Fibroblast of lung (primary cell): ENCODE measurements around the gene EXTL1. TPM values are rescaled to one million over a fixed set of nuclear protein-coding genes. Genes with fewer than 3 reads are reported as not detected.

Source experiments
- DNase-seq, 2 donors: peaks; one replicate each; pipeline versions ENCODE4 v3.0.0 to v3.0.0-alpha.2; 2010; ENCODE audit warnings: low read depth in 2 of 2
- H2AFZ ChIP-seq: 2 replicates; pipeline ENCODE4 v1.5.1; 2012; ENCODE audit warnings: low read length, control low read depth, inconsistent platforms
- H3K27ac ChIP-seq: 2 replicates; pipeline ENCODE4 v1.5.1; 2011; ENCODE audit warnings: low read length, control low read depth; ENCODE audit not compliant: insufficient read depth
- H3K27me3 ChIP-seq: 2 replicates; pipeline ENCODE4 v1.5.1; 2011; ENCODE audit warnings: mild to moderate bottlenecking, low read length; ENCODE audit not compliant: control insufficient read depth, insufficient read depth
- H3K36me3 ChIP-seq: 2 replicates; pipeline ENCODE4 v1.5.1; 2011; ENCODE audit warnings: low read length; ENCODE audit not compliant: control insufficient read depth, insufficient read depth
- H3K4me1 ChIP-seq: 2 replicates; pipeline ENCODE4 v1.5.1; 2011; ENCODE audit warnings: low read length; ENCODE audit not compliant: control insufficient read depth, insufficient read depth; ENCODE audit errors: extremely low read depth
- H3K4me2 ChIP-seq: 2 replicates; pipeline ENCODE4 v1.5.1; 2011; ENCODE audit warnings: low read length, control low read depth; ENCODE audit not compliant: insufficient read depth; ENCODE audit errors: extremely low read depth
- H3K4me3 ChIP-seq, 4 experiments: fragments of 200-600 bp in 1 of 4; sonication (generic) in 1 of 4; replicated peaks in 1 of 4; 2 replicates each; pipeline ENCODE4 v1.5.1; 2011 to 2016; ENCODE audit warnings: low read length in 4 of 4, low read depth in 3 of 4, mild to moderate bottlenecking in 3 of 4, control low read depth in 2 of 4, inconsistent platforms in 1 of 4, mixed read lengths in 1 of 4; ENCODE audit not compliant: insufficient read depth in 1 of 4; ENCODE audit errors: control extremely low read depth in 1 of 4
- H3K79me2 ChIP-seq: 2 replicates; pipeline ENCODE4 v1.5.1; 2012; ENCODE audit warnings: mild to moderate bottlenecking, low read length, inconsistent platforms; ENCODE audit not compliant: control insufficient read depth, insufficient read depth
- H3K9ac ChIP-seq: 2 replicates; pipeline ENCODE4 v1.5.1; 2011; ENCODE audit warnings: mild to moderate bottlenecking, low read length, control low read depth; ENCODE audit not compliant: insufficient read depth
- H3K9me3 ChIP-seq: 2 replicates; pipeline ENCODE4 v1.5.1; 2012; ENCODE audit warnings: low read depth, low read length; ENCODE audit not compliant: control insufficient read depth, insufficient read depth
- H4K20me1 ChIP-seq: 2 replicates; pipeline ENCODE4 v1.5.1; 2011; ENCODE audit warnings: low read length; ENCODE audit not compliant: control insufficient read depth, insufficient read depth; ENCODE audit errors: extremely low read depth
- CTCF ChIP-seq, 2 donors: IDR thresholded peaks in 1 of 2; conservative IDR thresholded peaks in 1 of 2; 1 replicate in 1 of 2; 2 replicates in 1 of 2; pipeline ENCODE4 v1.5.1; 2011 to 2012; ENCODE audit warnings: low read length in 2 of 2, control low read depth in 1 of 2, inconsistent platforms in 1 of 2, low read depth in 1 of 2, mild to moderate bottlenecking in 1 of 2
- EZH2 ChIP-seq: IDR thresholded peaks from 2 replicates; pipeline ENCODE4 v1.5.1; 2012; ENCODE audit warnings: low read length, control low read depth, mild to moderate bottlenecking; ENCODE audit errors: missing control alignments
- polyA plus RNA-seq, 2 donors: library from polyadenylated mRNA; depleted of rRNA in 1 of 2; stranded (reverse) in 1 of 2; unstranded in 1 of 2; fragments of >200 nt; gene quantifications; 2 replicates each; pipeline ENCODE4 v1.2.1, GENCODE V29; 2011 to 2012; ENCODE audit warnings: missing spikeins in 1 of 2
- total RNA-seq: library from RNA; depleted of rRNA; stranded (reverse); fragments of >200 nt; gene quantifications from 2 replicates; pipeline ENCODE4 v1.2.1, GENCODE V29; 2014

Gene EXTL1
- total and polyA plus RNA-seq, 2 donors (not counting 1 experiment from before 2014, with no cell fraction given), result 0.33 to 0.39 TPM

DNA sequence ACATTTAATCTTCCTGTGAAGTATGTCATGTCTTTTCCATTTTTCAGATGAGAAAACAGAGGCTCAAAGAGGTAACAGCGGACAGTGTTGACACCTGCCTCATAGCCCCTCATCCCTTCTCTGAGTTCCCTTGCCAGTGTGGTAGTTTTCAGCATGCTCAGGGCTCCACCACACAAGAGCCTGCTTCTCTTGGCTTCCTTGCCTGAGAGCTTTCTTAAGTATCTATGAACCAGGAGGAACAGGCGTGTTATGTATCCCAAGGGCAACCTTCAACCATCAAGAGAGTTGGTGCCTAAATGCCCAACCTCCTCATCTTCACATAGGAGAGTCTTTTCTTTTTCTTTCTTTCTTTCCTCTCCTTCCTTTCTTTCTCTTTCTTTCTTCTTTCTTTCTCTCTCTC, 17.8 kb upstream of the EXTL1 start:
- no peaks in the 10 kb centered on the region for H3K27me3 ChIP-seq
- H3K36me3 ChIP-seq, result no peaks in the 10 kb centered on the region
- TF ChIP-seq EZH2 (no peak), CTCF (conservative IDR thresholded peaks at IDR 0.05 in 1 of 2, IDR thresholded peaks at IDR 0.05 in 1 of 2; ENCODE audit: low read depth in 1 of 2, low read length in 2 of 2) (no peak)
- H4K20me1 ChIP-seq, result no peaks in the 10 kb centered on the region
- no peak overlapping the region for H3K4me2 ChIP-seq
- no peak overlapping the region for H3K4me3 ChIP-seq
- no peak overlapping the region for H3K27ac ChIP-seq
- H3K79me2 ChIP-seq, result no peaks in the 10 kb centered on the region
- H2AFZ ChIP-seq, result no peak overlapping the region
- no peaks in the 10 kb centered on the region for H3K9me3 ChIP-seq
- DNase-seq, result no peak
- H3K9ac ChIP-seq, result no peak overlapping the region
- H3K4me1 ChIP-seq, result no peaks in the 10 kb centered on the region

GRCh38 chr1:26005434-26006105, 16.0 kb upstream of the EXTL1 start:
- DNase-seq, result no peak
- no peaks in the 10 kb centered on the region for H3K9me3 ChIP-seq

GRCh38 chr1:26006710-26007109, 14.9 kb upstream of the EXTL1 start:
- no peaks in the 10 kb centered on the region for H3K27me3 ChIP-seq
- TF ChIP-seq CTCF (conservative IDR thresholded peaks at IDR 0.05 in 1 of 2, IDR thresholded peaks at IDR 0.05 in 1 of 2; ENCODE audit: low read depth in 1 of 2, low read length in 2 of 2), result no peak
- no peak for TF ChIP-seq EZH2

More at GRCh38 chr1:26005434-26006105, 16.0 kb upstream of the EXTL1 start:
- no peaks in the 10 kb centered on the region for H3K27me3 ChIP-seq
- no peak overlapping the region for H3K4me2 ChIP-seq
- no peaks in the 10 kb centered on the region for H4K20me1 ChIP-seq
- no peak overlapping the region for H3K4me3 ChIP-seq
- no peak for TF ChIP-seq CTCF (conservative IDR thresholded peaks at IDR 0.05 in 1 of 2, IDR thresholded peaks at IDR 0.05 in 1 of 2; ENCODE audit: low read depth in 1 of 2, low read length in 2 of 2)
- TF ChIP-seq EZH2, result no peak
- no peak overlapping the region for H3K27ac ChIP-seq
- H3K9ac ChIP-seq, result no peak overlapping the region
- H2AFZ ChIP-seq, result no peak overlapping the region
- H3K79me2 ChIP-seq, result no peaks in the 10 kb centered on the region
- no peaks in the 10 kb centered on the region for H3K4me1 ChIP-seq
- H3K36me3 ChIP-seq, result no peaks in the 10 kb centered on the region

More at GRCh38 chr1:26006710-26007109, 14.9 kb upstream of the EXTL1 start:
- no peaks in the 10 kb centered on the region for H3K4me1 ChIP-seq
- H3K27ac ChIP-seq, result no peak overlapping the region
- no peak overlapping the region for H3K9ac ChIP-seq
- H4K20me1 ChIP-seq, result no peaks in the 10 kb centered on the region
- no peak overlapping the region for H2AFZ ChIP-seq
- no peak overlapping the region for H3K4me3 ChIP-seq
- no peak for DNase-seq
- no peaks in the 10 kb centered on the region for H3K79me2 ChIP-seq
- H3K4me2 ChIP-seq, result no peak overlapping the region
- H3K36me3 ChIP-seq, result no peaks in the 10 kb centered on the region
- no peaks in the 10 kb centered on the region for H3K9me3 ChIP-seq
